GM18873 (cell line): ENCODE data around the gene SMIM43.
A peak's percentile ranks its signal among the peaks of the same experiment; 100 is the strongest.
"Not testable (repeated sequence)": the region's sequence is repeated elsewhere in the genome, so short reads cannot be mapped to it uniquely, and the experiment has no call there.

ENCODE experiments used
- ATAC-seq: cut with Tn5 transposase; IDR thresholded peaks from one replicate; pipeline ENCODE4 v1.9.1; 2021; ENCODE audit warnings: mild to moderate bottlenecking, moderate library complexity, moderate number of reproducible peaks; ENCODE audit not compliant: unreplicated experiment, low FRiP score

Gene SMIM43

GRCh38 chr4:121737846-121738554 is 27.0 kb downstream of the SMIM43 start:
- no peak for ATAC-seq

DNA sequence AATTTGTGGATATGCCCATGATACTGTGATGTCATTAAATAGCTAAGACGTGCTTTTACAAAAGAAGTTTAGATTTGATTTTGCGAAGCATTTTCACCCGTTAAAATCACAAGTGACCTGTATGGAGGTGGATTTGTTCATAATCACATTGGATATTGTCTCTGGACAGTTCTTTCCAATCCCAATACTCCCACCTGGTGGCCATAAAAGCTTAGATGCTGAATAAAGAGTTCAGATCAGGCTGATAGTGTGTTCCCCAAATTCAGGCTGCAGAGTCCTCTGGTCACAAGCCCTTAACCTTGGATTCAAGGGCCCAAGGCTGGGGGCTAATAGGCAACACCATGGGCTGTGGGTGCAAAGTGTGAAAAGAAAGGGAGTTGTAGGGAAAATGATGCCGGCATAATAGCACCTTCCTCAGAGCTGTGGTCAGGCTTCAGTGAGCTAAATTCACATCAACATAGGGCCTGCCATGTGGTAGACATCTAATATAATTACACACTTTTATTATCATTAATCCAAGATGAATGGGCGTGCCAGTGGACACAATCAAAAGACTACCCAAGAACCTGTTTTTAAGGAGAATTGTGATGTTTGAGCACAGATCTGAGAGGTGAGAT is 28.1 kb downstream of the SMIM43 start:
- no peak for ATAC-seq

DNA sequence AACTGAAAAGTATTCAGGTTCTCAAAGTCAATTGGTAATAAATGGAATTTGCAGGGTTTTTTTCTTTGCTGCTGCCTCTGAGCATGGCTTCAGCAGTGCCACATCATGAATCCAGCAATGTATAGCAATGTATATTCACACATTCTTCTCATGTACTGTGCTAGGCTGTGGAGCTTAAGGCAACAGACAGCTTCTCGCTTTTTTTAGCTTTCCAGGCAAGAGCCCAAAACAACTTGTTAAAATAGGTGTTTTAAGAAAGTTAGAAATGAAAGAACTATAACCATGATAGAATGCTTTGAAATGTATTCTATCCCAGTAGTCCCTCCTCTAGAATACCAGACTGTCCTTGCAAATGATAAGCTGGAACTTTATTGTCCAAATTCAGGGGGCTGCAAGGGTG is 30.4 kb downstream of the SMIM43 start:
- no peak for ATAC-seq

DNA sequence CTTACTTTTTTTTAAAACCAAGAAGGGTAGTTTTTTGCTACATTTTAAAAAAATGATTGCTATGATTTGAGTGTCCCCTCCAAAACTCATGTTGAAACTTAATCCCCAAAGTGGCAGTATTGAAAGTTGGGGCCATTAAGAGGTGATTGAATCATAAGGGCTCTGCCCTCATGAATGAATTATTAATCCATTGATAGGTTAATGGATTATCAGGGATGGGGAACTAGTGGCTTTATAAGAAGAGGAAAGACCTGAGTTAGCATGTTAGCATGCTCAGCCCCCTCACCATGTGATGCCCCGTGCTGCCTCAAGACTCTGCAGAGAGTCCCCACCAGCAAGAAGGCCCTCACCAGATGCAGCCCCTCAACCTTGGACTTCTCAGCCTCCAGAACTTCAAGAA is 31.0 kb downstream of the SMIM43 start:
- no peak for ATAC-seq

GRCh38 chr4:121729753-121730152 is 35.2 kb downstream of the SMIM43 start:
- not testable (repeated sequence) for ATAC-seq

- ATAC-seq: no peak
Measured at GRCh38 chr4:121728798-121729226, 36.2 kb downstream of the SMIM43 start.

DNA sequence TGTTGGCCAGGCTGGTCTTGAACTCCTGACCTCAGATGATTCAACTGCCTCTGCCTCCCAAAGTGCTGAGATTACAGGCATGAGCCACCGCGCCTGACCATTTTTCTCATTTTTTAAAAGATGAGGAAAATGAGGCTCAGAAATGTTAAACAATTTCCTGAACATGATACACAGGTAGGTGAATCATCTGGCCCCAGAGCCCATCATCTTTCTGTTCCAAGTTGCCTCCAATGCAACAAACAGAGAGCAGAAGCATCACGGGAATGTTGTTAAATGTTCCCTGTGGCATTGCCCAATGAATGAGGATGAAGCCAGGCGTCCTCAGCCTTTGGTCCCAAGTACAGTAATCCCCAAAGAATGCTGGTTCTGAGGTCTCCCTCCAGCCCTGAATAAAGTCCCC is 36.9 kb downstream of the SMIM43 start:
- ATAC-seq: no peak

- ATAC-seq: peak; percentile 98
Measured at GRCh38 chr4:121726642-121727268, 38.2 kb downstream of the SMIM43 start.

DNA sequence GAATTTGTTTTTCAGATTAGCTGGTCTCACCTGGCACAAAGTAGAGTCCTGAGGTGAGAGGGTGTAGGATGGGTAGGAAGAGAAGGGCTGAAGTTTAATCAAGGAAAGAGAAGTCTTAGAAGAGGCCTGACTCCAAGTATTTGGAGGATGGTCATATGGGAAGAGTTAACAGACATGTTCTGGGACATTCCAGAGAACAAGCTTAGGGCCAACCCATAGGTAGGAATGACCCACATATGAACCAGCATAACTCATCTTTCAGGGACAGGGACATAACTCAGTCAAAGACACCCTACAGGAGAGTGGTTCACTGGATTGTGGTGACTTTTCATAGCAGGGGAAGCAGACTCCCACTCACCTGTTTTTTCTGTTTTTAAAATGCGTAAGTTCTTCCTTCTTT is 40.3 kb downstream of the SMIM43 start:
- no peak for ATAC-seq

- ATAC-seq: no peak
Measured at GRCh38 chr4:121721700-121722099, 43.3 kb downstream of the SMIM43 start.

GRCh38 chr4:121720109-121720508 is 44.9 kb downstream of the SMIM43 start:
- no peak for ATAC-seq

- ATAC-seq: no peak
Measured at GRCh38 chr4:121717680-121718237, 47.2 kb downstream of the SMIM43 start.

- ATAC-seq: no peak
Measured at GRCh38 chr4:121714548-121714947, 50.4 kb downstream of the SMIM43 start.

DNA sequence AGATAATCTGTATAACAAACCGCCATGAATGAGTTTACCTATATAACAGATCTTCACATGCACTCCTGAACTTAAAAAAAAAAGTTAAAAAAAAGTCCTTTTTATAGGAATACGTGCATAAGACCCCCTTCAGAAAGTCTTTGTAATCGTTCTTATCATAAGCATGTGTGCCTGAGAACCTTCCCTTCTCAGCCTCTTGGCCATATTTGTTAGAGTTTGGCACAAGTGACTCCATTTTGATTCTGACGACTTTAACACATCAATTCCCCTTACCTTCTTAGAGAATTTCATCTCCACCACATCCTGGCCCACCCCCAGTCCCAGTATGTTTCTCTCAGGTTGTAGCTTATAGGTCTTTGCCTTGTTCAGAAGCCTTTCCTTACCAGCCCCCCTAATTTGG is 52.2 kb downstream of the SMIM43 start:
- ATAC-seq: no peak

GRCh38 chr4:121712001-121712651 is 52.8 kb downstream of the SMIM43 start:
- ATAC-seq: no peak

DNA sequence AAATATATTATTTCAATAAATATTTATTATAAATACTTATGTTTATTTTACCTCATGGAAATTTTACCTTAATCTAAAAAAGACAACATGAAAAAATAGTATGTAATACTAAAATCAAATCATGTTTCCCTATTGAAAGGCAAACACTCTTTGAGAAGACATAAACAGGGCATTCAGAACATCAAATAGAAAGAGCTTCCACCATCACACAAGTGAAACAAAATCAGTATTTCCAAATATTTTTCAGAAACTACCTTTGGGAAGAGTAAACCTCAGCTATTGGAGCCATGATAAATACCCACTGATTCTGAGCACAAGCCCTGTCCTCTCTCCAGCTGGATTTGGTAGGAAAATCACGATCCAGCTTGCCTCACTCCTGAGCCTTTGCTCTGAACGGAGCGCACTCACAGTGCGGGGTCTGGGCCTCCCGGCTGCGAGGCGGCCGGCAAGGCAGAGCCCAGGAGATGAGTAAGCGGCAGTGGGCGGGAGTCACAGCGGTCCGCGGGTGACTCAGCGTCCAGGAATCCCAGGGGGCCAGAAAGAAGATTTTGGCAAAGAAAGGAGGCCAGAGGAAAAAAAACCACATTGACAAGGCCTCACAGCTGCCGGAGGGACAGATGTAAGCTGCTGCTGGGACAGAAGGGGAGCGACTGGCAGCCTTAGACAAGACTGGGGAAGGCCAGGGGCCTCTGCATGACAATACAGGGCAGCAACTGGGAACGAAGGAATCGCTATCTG is 53.5 kb downstream of the SMIM43 start:
- peak; percentile 85 for ATAC-seq

DNA sequence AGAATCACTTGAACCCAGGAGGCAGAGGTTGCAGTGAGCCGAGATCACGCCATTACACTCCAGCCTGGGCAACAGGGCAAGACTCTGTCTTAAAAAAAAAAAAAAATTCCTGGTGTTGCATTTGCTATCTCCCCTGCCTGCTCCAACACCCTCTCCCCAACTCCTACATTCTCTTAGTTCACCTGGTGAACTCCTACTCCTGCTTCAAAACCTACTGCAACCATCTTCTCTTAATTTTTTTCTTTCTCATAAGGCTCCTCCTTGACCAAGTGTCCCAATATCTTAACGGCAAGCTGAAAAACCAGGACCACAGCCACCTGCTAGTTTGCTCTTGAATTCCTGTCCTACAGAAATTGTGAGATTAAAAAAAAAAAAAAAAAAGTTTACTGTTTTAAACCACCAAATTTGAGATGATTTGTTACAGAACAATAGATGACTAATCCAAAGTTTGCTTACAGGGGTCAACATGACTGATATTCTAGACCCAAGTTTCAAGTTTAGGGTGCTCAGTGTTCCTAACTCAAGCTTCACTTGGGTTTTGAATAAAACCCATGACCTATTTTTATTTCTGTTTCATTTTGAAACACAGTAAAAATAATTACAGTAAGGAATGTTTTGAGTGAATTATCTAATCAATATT is 55.1 kb downstream of the SMIM43 start:
- no peak for ATAC-seq
